Gastrocnemius medialis (tissue), 4 donors: ENCODE measurements around the gene CGREF1.

ENCODE experiments used
- POLR2A ChIP-seq, 2 donors: fragments of 450-650 bp; IDR thresholded peaks; one replicate each; pipeline ENCODE4 v1.6.1; 2017; ENCODE audit warnings: antibody characterized with exemption in 2 of 2, mild to moderate bottlenecking in 2 of 2, moderate library complexity in 2 of 2
- TF ChIP-seq, protein P1 (sequence below), 5 experiments: fragments of 450-650 bp in 3 of 5; fragments of 200-600 bp in 2 of 5; sonication (generic) in 2 of 5; IDR thresholded peaks in 4 of 5; conservative IDR thresholded peaks in 1 of 5; 1 replicate in 4 of 5; 2 replicates in 1 of 5; pipeline ENCODE4 v1.5.1; 2016 to 2019; ENCODE audit warnings: antibody characterized with exemption in 5 of 5, mild to moderate bottlenecking in 3 of 5, moderate library complexity in 3 of 5

DNA sequence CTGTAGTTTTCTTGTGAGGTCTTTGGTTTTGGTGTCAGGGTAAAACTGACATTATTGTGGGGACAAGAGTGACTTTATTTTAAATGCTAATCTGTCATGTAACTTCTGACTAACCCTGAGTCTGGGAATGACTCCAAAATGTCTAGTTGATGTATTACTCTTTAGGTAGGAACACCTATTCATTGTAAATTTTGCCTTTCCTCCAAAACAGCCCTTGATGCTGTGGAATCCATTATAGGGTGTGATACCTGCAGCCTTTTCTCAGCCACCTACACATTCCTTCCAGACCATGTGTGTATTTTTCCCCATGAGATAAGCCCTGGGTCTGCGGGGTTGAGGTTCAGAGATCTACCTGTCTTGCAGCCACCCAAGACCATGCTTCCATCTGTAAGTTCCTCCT, 24.4 kb upstream of the CGREF1 start:
- TF ChIP-seq, protein P1, sequence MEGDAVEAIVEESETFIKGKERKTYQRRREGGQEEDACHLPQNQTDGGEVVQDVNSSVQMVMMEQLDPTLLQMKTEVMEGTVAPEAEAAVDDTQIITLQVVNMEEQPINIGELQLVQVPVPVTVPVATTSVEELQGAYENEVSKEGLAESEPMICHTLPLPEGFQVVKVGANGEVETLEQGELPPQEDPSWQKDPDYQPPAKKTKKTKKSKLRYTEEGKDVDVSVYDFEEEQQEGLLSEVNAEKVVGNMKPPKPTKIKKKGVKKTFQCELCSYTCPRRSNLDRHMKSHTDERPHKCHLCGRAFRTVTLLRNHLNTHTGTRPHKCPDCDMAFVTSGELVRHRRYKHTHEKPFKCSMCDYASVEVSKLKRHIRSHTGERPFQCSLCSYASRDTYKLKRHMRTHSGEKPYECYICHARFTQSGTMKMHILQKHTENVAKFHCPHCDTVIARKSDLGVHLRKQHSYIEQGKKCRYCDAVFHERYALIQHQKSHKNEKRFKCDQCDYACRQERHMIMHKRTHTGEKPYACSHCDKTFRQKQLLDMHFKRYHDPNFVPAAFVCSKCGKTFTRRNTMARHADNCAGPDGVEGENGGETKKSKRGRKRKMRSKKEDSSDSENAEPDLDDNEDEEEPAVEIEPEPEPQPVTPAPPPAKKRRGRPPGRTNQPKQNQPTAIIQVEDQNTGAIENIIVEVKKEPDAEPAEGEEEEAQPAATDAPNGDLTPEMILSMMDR (IDR thresholded peaks at IDR 0.05 in 4 of 5, conservative IDR thresholded peaks at IDR 0.05 in 1 of 5): no peak
- no peak for TF ChIP-seq POLR2A (IDR thresholded peaks at IDR 0.05)
